Measurements from ENCODE around the gene PRSS50.

The PRSS50 gene

DNA sequence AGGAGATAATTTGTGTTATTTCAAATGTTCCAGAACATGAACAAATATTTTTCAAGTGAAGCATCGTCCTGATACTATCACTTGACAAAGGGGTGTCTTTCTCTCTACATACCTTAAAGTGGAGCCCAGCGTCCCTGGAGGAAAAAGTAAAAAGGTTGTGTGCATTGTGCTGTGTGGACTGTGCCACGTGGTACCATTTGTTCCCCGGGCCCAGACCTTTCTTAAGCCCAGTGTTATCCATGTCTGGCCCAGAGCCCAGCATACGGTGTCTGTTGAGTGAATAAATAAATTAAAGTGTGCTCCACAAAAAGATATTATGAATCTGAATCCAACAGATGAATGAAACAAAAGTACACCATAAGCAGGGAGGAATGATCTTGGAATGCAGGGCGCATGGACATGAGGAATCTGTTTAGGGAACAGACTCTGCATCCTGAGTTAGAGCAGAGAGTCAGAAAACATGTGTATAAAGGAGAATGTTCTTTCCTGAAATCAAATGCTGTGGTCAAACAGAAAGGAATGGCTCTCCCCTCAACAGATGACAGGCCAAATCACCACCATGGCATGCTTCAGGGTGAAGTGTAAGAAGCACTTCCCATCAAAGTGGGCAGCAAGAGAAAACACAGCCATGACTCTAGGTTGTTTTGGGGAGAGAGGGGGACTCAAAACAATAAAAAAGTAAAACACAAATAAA is 8.1 kb upstream of the PRSS50 start:
- WGBS, 2 donors (ENCODE audit: extremely low coverage in 2 of 2, insufficient read length in 2 of 2, insufficient replicate concordance in 1 of 2): no CpG with 5 or more reads among the region's 6 CpGs
- no peak overlapping the region for H3K27ac ChIP-seq (replicated peaks; ENCODE audit: low read length)

DNA sequence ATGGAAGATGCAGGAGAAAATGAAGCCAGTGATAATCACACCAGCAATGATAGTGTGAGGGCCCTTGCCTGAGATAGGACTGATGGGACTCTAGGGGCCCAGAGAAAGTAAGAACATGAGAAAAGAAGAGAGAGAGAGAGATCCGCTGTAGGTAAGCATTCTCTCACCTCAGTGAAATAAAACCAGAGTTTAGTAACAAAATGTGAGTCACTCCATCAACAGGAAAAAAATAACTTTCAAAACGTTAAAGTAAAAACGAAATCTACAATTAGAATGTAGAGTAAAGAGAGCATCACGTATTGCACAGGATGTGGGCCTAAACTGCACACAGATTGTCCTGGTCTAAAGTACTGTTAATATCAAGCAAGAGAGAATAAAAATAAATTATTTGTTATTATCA is 6.8 kb upstream of the PRSS50 start:
- H2BK120ac ChIP-seq (ENCODE audit: low read depth, low read length): no peak overlapping the region
- no peak overlapping the region for H2AFZ ChIP-seq (ENCODE audit: low read length)
- H3K23ac ChIP-seq (ENCODE audit: low read depth, low read length, poor library complexity): no peak overlapping the region
- no peak overlapping the region for H2BK5ac ChIP-seq (ENCODE audit: low read length)
- H3K4me1 ChIP-seq (ENCODE audit: control insufficient read depth in 2 of 2, insufficient read depth in 1 of 2, low read depth in 1 of 2, low read length in 2 of 2): no peaks in the 10 kb centered on the region
- WGBS, 2 donors (ENCODE audit: extremely low coverage in 2 of 2, insufficient read length in 2 of 2, insufficient replicate concordance in 1 of 2): no CpG with 5 or more reads among the region's 4 CpGs
- no peak overlapping the region for H2BK15ac ChIP-seq (ENCODE audit: low read length)
- H3K27me3 ChIP-seq (ENCODE audit: control insufficient read depth in 3 of 3, insufficient read depth in 3 of 3, low read depth in 1 of 3, low read length in 3 of 3): no peaks in the 10 kb centered on the region
- H3K9ac ChIP-seq (ENCODE audit: low read depth, low read length, poor library complexity): no peak overlapping the region
- H3K18ac ChIP-seq (ENCODE audit: low read length): no peak overlapping the region
- H3K4ac ChIP-seq (ENCODE audit: low read length): no peak overlapping the region
- no peaks in the 10 kb centered on the region for H3K36me3 ChIP-seq (replicated peaks in 1 of 2; ENCODE audit: control insufficient read depth in 2 of 2, insufficient read depth in 2 of 2, low read length in 2 of 2)
- no peaks in the 10 kb centered on the region for H3K79me1 ChIP-seq (ENCODE audit: low read depth, low read length)
- no peak overlapping the region for H4K91ac ChIP-seq (ENCODE audit: low read depth, low read length, poor library complexity)
- no peaks in the 10 kb centered on the region for H3K9me3 ChIP-seq (replicated peaks in 1 of 2; ENCODE audit: control insufficient read depth in 2 of 2, insufficient read depth in 1 of 2, low read depth in 1 of 2, low read length in 2 of 2)
- no peak overlapping the region for H2BK12ac ChIP-seq (ENCODE audit: low read length)
- no peak overlapping the region for H3K14ac ChIP-seq (ENCODE audit: low read length)
- no peak for DNase-seq (ENCODE audit: low spot score)
- no peak overlapping the region for H3K27ac ChIP-seq (replicated peaks; ENCODE audit: low read length)
- H3K4me2 ChIP-seq (ENCODE audit: insufficient read depth, low read length, poor library complexity, severe bottlenecking): no peak overlapping the region
- H4K8ac ChIP-seq (ENCODE audit: low read depth, low read length): no peak overlapping the region
- no peak overlapping the region for H2AK5ac ChIP-seq (ENCODE audit: low read depth, low read length)
- no peak overlapping the region for H3K4me3 ChIP-seq (ENCODE audit: low read length in 2 of 2)

More for the DNA sequence above, 8.1 kb upstream of the PRSS50 start:
- H4K8ac ChIP-seq (ENCODE audit: low read depth, low read length): no peak overlapping the region
- H3K14ac ChIP-seq (ENCODE audit: low read length): no peak overlapping the region
- H3K79me1 ChIP-seq (ENCODE audit: low read depth, low read length): no peaks in the 10 kb centered on the region
- H3K9me3 ChIP-seq (replicated peaks in 1 of 2; ENCODE audit: control insufficient read depth in 2 of 2, insufficient read depth in 1 of 2, low read depth in 1 of 2, low read length in 2 of 2): no peaks in the 10 kb centered on the region
- H2BK120ac ChIP-seq (ENCODE audit: low read depth, low read length): no peak overlapping the region
- H3K23ac ChIP-seq (ENCODE audit: low read depth, low read length, poor library complexity): no peak overlapping the region
- no peak overlapping the region for H2BK12ac ChIP-seq (ENCODE audit: low read length)
- no peak overlapping the region for H2BK15ac ChIP-seq (ENCODE audit: low read length)
- H3K9ac ChIP-seq (ENCODE audit: low read depth, low read length, poor library complexity): no peak overlapping the region
- no peak overlapping the region for H3K4ac ChIP-seq (ENCODE audit: low read length)
- no peak overlapping the region for H2BK5ac ChIP-seq (ENCODE audit: low read length)
- no peaks in the 10 kb centered on the region for H3K4me1 ChIP-seq (ENCODE audit: control insufficient read depth in 2 of 2, insufficient read depth in 1 of 2, low read depth in 1 of 2, low read length in 2 of 2)
- H3K36me3 ChIP-seq (replicated peaks in 1 of 2; ENCODE audit: control insufficient read depth in 2 of 2, insufficient read depth in 2 of 2, low read length in 2 of 2): no peaks in the 10 kb centered on the region
- no peak overlapping the region for H2AK5ac ChIP-seq (ENCODE audit: low read depth, low read length)
- H3K27me3 ChIP-seq (ENCODE audit: control insufficient read depth in 3 of 3, insufficient read depth in 3 of 3, low read depth in 1 of 3, low read length in 3 of 3): no peaks in the 10 kb centered on the region
- H3K4me3 ChIP-seq (ENCODE audit: low read length in 2 of 2): no peak overlapping the region
- H4K91ac ChIP-seq (ENCODE audit: low read depth, low read length, poor library complexity): no peak overlapping the region
- no peak overlapping the region for H2AFZ ChIP-seq (ENCODE audit: low read length)
- DNase-seq (ENCODE audit: low spot score): no peak
- H3K4me2 ChIP-seq (ENCODE audit: insufficient read depth, low read length, poor library complexity, severe bottlenecking): no peak overlapping the region
- no peak overlapping the region for H3K18ac ChIP-seq (ENCODE audit: low read length)

DNA sequence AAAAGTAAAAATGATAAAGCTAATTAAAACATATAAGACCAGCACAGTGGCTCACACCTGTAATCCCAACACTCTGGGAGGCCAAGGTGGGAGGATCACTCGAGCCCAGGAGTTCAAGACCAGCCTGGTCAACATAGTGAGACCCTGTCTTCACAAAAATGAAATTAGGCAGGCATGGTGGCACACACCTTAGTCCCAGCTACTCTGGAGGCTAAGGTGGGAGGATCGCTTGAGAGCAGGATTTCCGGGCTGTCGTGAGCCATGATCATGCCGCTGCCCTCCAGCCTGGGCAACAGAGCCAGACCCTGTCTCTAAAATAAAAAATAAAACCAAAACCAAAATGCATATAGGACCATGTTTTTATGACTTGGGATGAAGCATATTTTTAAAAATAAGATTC is 4.8 kb upstream of the PRSS50 start:
- Histone ChIP-seq H3K4ac (ENCODE audit: low read length) (no peak overlapping the region), H2AFZ (ENCODE audit: low read length) (no peak overlapping the region)

DNA sequence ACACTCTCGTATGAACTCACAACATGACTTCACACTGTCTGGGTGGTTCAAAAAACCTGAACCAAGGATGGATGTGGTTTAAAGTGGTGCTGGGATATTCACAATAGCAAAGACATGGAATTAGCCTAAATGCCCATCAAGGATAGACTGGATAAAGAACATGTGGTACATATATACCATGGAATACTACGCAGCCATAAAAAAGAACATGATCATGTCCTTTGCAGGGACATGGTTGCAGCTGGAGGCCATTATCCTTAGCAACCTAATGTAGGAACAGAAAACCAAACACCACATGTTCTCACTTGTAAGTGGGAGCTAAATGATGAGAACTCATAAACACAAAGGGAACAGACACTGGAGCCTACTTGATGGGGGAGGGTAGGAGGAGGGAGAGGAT is 3.3 kb upstream of the PRSS50 start:
- Histone ChIP-seq H2BK15ac (ENCODE audit: low read length) (no peak overlapping the region), H3K23ac (ENCODE audit: low read depth, low read length, poor library complexity) (no peak overlapping the region), H3K9me3 (replicated peaks in 1 of 2; ENCODE audit: control insufficient read depth in 2 of 2, insufficient read depth in 1 of 2, low read depth in 1 of 2, low read length in 2 of 2) (no peaks in the 10 kb centered on the region), H2BK12ac (ENCODE audit: low read length) (no peak overlapping the region), H3K4me2 (ENCODE audit: insufficient read depth, low read length, poor library complexity, severe bottlenecking) (no peak overlapping the region), H3K18ac (ENCODE audit: low read length) (no peak overlapping the region), H3K4ac (ENCODE audit: low read length) (no peak overlapping the region), H3K4me3 (ENCODE audit: low read length in 2 of 2) (no peak overlapping the region), H3K9ac (ENCODE audit: low read depth, low read length, poor library complexity) (no peak overlapping the region), H2BK5ac (ENCODE audit: low read length) (no peak overlapping the region), H4K91ac (ENCODE audit: low read depth, low read length, poor library complexity) (no peak overlapping the region), H2AFZ (ENCODE audit: low read length) (no peak overlapping the region), H3K4me1 (ENCODE audit: control insufficient read depth in 2 of 2, insufficient read depth in 1 of 2, low read depth in 1 of 2, low read length in 2 of 2) (no peaks in the 10 kb centered on the region), H4K8ac (ENCODE audit: low read depth, low read length) (no peak overlapping the region), H3K27ac (replicated peaks; ENCODE audit: low read length) (no peak overlapping the region), H3K36me3 (replicated peaks in 1 of 2; ENCODE audit: control insufficient read depth in 2 of 2, insufficient read depth in 2 of 2, low read length in 2 of 2) (no peaks in the 10 kb centered on the region), H3K27me3 (ENCODE audit: control insufficient read depth in 3 of 3, insufficient read depth in 3 of 3, low read depth in 1 of 3, low read length in 3 of 3) (no peaks in the 10 kb centered on the region), H2BK120ac (ENCODE audit: low read depth, low read length) (no peak overlapping the region), H2AK5ac (ENCODE audit: low read depth, low read length) (no peak overlapping the region), H3K79me1 (ENCODE audit: low read depth, low read length) (no peaks in the 10 kb centered on the region), H3K14ac (ENCODE audit: low read length) (no peak overlapping the region)
- WGBS, 2 donors (ENCODE audit: extremely low coverage in 2 of 2, insufficient read length in 2 of 2, insufficient replicate concordance in 1 of 2): no CpG with 5 or more reads among the region's 2 CpGs
- DNase-seq (ENCODE audit: low spot score): no peak

More for the DNA sequence above, 4.8 kb upstream of the PRSS50 start:
- H3K23ac ChIP-seq (ENCODE audit: low read depth, low read length, poor library complexity): no peak overlapping the region
- no peak overlapping the region for H2AK5ac ChIP-seq (ENCODE audit: low read depth, low read length)
- no peak overlapping the region for H4K91ac ChIP-seq (ENCODE audit: low read depth, low read length, poor library complexity)
- H2BK12ac ChIP-seq (ENCODE audit: low read length): no peak overlapping the region
- no peak overlapping the region for H4K8ac ChIP-seq (ENCODE audit: low read depth, low read length)
- no peak overlapping the region for H3K18ac ChIP-seq (ENCODE audit: low read length)
- H3K79me1 ChIP-seq (ENCODE audit: low read depth, low read length): no peaks in the 10 kb centered on the region
- H3K27me3 ChIP-seq (ENCODE audit: control insufficient read depth in 3 of 3, insufficient read depth in 3 of 3, low read depth in 1 of 3, low read length in 3 of 3): no peaks in the 10 kb centered on the region
- H3K36me3 ChIP-seq (replicated peaks in 1 of 2; ENCODE audit: control insufficient read depth in 2 of 2, insufficient read depth in 2 of 2, low read length in 2 of 2): no peaks in the 10 kb centered on the region
- no peak overlapping the region for H3K4me3 ChIP-seq (ENCODE audit: low read length in 2 of 2)
- H2BK5ac ChIP-seq (ENCODE audit: low read length): no peak overlapping the region
- H2BK120ac ChIP-seq (ENCODE audit: low read depth, low read length): no peak overlapping the region
- no peak overlapping the region for H3K9ac ChIP-seq (ENCODE audit: low read depth, low read length, poor library complexity)
- no peak overlapping the region for H3K14ac ChIP-seq (ENCODE audit: low read length)
- no peaks in the 10 kb centered on the region for H3K9me3 ChIP-seq (replicated peaks in 1 of 2; ENCODE audit: control insufficient read depth in 2 of 2, insufficient read depth in 1 of 2, low read depth in 1 of 2, low read length in 2 of 2)
- no peaks in the 10 kb centered on the region for H3K4me1 ChIP-seq (ENCODE audit: control insufficient read depth in 2 of 2, insufficient read depth in 1 of 2, low read depth in 1 of 2, low read length in 2 of 2)
- H3K4me2 ChIP-seq (ENCODE audit: insufficient read depth, low read length, poor library complexity, severe bottlenecking): no peak overlapping the region
- no peak overlapping the region for H3K27ac ChIP-seq (replicated peaks; ENCODE audit: low read length)
- DNase-seq (ENCODE audit: low spot score): no peak
- WGBS, 2 donors (ENCODE audit: extremely low coverage in 2 of 2, insufficient read length in 2 of 2, insufficient replicate concordance in 1 of 2): no CpG with 5 or more reads among the region's 5 CpGs
- no peak overlapping the region for H2BK15ac ChIP-seq (ENCODE audit: low read length)
